Activated CD8-positive, alpha-beta memory T cell treated with anti-CD3 and anti-CD28 coated beads for 24 hours (primary cell): Measurements from ENCODE around the gene FAF1.

Source experiments
- DNase-seq: peaks from one replicate; pipeline ENCODE4 v3.0.0-alpha.2; 2020

The FAF1 gene

DNA sequence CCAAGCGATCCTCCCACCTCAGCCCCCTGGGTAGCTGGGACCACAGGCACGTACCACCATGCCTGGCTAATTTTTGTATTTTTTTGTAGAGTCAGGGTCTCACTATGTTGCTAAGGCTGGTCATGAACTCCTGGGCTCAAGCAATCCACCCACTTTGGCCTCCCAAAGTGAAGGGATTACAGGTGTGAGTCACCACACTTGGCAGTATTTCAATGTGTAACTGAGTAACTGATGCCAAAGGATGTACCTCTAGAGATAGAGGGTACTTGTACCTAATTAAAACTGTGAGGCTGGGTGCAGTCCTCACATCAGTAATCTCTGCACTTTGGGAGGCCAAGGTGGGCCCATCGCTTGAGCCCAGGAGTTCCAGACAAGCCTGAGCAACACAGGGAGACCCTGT, 278.1 kb downstream of the FAF1 start:
- no peak for DNase-seq

DNA sequence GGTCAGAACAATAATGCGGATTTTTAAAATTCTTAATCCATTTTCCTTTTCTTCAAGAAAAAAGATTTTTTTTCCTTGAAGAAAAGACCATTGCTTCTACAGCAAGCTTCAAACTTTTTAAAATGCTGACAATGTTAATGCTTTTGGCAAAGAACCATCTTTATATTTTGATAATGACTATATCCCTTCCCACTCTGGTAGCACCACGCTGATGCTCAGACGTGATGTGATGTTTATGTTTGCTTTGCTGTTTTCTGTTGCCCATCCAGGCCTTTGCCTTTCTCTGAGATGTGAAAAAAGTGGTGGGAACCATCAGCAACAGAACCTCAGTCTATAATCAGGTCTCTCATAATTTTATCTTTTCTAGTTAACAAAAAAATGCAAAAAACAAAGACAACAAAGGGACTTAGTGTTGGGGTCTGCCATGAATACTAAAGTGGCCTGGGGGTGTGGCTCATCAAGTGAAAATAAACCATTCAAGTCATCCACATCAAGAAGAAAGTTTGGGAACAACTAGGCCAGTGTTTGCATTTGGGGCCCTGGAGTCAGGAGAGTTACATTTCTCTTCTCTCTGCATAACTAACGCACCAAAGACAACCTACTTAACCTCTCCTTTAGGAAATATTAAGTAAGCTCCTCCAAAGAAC, 292.2 kb downstream of the FAF1 start:
- no peak for DNase-seq

DNA sequence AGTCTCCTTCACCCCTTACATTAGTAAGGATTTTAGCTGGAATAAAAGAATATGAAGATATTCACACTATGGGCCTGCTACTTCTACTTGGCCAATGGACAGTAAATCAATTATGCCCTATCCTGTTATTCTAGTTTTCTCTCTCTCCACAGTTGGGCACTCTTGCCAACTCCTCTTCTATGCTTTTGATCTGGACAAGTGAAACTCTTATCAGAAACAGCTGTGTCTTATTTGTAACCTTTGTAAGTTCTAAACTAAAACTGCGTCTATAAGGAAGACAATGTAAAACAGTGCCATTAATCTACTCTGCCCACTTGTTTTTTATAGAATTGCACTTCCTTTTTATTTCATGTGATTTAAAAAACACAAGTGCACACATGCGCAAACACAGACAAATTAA, 292.8 kb downstream of the FAF1 start:
- DNase-seq = no peak

DNA sequence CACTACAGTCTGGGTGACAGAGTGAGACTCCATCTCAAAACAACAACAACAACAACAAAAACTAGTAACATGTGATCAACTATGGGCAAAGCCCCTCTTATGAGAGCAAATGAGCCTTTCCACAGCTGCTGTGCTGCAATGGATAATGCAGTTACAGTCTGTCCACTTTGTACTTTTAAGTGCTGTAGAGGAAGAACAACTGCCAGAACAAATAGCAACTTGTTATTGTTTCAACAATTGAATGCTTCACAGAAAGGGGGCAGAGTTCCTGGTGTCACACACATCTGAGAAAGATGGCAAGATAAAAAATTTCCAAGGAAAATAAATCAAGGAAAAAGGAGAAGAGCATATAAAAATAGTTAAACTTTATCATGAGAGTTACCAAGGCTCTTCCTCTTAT, 293.2 kb downstream of the FAF1 start:
- no peak for DNase-seq

DNA sequence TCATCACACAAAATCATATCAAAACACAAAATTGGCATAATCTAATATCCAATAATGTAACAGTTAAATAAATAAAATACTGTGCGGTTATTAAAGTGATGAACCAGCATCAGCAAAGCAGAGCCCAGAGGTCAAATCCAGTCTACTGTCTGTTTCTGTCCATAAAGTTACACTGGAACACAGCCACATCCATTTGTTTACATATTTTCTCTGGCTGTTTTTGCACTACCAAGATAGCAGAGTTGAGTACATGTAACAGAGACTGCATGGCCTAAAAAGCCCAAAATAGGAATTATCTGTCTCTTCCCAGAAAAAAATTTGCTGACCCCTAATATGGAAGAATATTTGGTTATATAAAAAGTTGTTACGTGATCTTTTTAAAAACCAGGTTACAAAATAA, 294.7 kb downstream of the FAF1 start:
- DNase-seq = no peak

DNA sequence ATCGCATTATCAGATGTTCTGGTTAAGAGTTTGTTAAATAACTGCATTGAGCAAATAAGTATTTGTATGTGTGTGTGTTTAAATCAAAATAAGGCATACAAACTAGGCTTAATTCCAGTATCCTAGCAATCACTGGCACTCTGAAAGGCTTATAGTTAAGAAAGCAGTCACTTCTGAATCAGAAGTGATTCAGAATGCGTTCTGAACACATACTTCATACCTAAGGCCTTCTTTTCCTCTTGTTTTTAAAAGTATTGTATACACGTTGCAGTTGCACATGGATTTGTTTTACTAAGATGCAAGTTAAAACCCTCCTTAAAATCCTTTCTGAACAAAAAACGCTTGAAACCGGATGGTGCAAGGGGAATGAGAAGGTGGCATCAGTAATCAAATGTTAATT, 298.4 kb downstream of the FAF1 start:
- DNase-seq = no peak

DNA sequence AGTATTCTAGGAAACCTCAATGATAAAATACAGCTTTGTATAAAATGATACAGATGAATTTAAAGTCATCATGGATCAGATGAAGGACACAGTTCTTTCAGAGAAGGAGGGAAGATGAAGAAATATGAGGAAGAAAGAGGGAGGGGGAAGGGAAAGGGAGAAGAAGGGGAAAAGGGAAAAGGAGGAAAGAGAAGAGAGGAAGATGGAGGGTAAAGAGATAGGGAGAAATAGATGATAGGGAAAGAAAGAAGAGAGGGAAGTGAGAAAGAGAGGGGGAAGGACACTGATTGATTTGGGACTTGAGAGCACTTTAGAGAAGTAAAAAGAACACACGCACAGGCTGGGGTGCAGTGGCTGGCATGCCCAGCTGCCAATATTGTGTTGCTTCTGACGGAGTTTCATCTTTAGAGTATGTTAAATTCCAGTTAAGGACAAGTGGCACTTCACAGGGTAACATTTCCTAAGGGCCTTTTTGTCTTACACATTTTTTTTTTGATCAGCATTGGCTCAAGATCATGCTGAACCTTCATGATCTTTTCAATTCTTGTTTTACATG, 300.9 kb downstream of the FAF1 start:
- no peak for DNase-seq

DNA sequence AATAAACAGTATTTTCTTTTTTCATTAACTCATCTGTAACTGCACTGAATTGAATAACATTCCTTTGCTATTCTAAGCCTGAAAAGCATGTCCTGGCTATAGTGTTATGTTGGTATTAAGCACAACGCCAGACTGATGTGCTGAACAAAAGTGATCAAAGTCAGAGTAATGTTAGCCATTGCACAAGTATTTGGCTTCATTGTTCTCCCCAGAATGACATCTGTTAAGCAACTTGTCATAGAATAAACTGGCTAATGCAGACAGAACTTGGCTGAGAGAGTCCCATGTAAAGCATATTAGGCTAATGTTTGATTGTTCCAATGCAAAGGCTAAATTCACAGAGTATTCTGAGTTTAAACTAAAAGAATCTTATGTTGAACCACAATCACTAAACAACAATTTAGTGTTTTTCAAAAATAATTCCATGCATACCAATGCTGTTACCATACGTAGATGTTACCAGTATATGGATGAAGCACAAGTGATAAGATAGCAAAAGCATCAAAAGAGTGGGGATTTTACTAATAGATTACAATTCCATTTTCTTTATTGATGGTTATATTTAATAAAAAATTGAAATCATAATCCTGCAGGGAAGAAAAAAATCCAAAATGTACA, 301.5 kb downstream of the FAF1 start:
- DNase-seq = no peak

DNA sequence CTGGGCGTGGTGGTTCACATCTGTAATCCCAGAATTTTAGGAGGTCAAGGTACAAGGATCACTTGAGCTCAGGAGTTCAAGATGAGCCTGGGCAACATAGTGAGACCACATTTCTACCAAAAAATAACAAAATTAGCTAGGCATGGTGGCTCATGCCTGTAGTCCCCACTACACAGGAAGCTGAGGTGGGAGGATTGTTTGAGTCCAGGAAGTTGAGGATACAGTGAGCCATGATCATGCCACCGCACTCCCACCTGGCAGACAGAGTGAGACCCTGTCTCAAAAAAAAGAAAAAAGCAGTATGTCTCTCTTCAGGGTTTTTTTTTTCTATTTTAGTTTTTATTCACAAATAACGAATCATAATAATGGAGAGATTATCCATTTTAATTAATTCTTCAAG, 303.1 kb downstream of the FAF1 start:
- no peak for DNase-seq

DNA sequence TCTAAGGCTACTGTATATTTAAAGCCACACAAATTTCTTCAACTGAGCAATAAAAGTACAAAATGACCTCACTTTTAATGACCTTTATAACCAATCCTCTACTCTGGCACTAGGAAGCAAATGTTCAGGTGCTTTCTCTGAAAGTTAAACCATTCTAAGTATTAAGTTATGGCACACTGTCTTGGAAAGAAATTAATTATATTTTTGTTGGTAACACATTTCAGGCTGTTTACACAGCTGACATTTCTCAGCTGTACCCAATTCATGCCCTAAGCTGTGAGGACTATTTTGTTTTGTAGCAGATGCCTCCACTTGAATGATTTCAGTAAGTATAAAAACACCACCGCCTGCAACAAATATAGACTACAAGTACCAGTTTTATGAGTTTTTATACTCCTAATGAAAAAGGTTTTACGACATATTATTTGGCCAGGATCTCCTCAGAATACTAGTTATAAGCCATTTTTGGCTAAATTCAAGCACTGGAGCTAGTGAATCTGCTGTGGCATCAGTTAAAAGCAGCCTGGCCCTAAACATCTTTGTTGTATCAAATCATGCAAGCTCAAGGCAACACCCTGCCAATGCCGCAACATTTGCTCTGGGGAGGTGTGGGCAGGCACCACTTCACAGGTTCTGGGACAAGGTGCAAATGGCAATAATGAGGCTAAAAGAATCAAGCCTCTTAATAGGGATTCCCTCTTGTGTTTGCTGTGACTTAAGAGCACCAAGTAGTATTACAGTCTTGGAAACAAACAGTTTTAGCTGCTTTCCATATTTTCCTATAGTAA, 308.4 kb downstream of the FAF1 start:
- DNase-seq = no peak

DNA sequence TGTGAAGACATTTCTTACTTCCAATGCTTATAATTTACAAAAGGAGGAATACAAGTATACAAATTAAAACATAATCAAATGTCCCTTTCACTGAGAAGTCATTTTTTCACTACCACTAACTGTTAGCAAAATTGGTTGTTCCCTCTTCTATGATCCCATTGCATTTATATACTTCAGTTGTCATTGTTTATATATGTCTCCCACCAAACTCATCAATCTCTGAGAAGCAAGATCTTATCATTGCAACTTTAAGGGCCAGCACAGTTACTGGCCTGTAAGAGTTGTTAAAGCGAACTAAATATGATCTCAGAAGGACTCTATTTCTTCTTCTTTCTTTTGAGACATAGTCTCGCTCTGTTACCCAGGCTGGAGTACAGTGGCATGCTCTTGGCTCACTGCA, 313.5 kb downstream of the FAF1 start:
- no peak for DNase-seq

DNA sequence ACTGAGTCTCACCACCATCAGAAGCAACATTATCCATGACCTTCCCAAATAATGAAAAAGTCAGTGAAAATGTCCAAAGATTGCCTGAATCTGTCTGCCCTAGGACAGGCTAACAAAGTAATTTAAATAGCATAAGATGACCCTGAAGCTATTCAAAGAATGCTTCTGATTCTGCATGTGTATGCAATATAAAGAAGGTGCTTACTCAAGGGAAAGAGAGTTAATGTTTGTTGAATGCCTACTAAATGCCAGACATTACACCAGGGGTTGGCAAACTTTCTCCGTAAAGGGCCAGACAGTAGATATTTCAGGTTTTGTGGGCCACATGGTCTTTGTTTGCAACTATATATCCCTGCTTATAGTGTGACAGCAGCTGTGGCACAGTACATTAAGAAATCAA, 314.9 kb downstream of the FAF1 start:
- DNase-seq = no peak

DNA sequence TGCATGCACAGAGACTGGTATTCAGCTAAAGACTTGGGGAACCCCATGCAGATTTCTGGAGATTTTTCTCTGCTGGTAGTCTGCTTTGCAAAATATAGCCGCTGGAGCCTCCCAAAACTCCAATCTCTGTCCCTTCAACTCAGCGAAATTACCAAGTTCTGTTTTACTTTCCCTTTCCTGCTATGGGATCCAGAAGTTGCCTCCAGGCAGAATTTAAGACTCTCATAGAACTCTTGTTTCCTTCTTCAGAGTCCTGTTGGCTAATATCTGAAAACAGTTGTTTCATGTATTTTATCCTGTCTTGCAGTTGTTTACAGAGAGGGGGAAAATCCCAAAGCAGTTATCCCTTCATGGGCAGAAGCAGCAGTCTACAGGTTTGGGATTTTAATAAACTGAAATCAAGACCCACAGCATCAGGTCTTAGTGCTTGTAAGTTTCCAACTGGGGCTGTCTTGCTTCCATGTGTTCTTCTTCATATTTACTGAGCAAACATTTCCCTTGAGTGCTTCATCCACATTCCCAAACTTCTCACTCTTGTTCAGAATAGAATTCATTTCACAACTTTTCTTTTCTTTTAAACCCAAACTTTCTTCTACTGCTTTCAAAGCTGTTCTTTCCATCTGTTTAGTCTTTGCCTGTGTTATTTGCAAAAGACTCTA, 315.5 kb downstream of the FAF1 start:
- DNase-seq = no peak

DNA sequence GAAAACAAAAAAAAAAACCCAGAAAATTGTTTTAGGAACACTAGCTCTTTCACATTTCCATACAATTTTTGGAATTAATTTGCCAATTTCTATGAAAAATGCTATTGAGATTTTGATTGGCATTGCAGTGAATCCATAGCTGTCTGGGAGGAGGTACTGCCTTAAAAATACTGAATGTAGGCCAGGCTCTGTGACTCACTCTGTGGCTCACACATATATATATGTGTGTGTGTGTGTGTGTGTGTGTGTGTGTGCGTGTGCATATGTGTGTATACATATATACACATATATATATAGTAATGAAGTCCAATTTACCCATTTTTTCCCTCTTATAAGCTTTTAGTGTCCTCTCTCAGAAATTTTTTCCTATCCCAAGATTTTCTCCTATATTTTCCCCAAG, 322.6 kb downstream of the FAF1 start:
- DNase-seq = no peak

DNA sequence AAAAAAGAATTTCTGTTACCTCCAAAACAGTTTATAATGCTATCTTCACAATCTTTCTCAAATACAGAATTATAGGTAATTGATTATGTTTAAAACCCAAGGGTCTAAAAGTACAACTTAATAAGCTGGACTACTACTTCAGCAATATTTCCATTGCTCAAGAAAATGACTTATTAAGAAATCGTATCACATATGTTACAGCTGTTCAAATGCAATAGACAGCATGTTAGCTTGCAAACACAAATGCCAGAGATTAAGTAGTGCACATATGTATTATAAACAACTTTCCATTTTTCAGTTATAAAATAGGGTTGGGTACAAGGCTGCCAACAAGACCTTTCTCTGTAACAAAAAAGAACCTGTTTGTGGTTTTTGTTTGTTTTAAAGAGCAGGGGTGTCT, 325.8 kb downstream of the FAF1 start:
- DNase-seq = no peak

DNA sequence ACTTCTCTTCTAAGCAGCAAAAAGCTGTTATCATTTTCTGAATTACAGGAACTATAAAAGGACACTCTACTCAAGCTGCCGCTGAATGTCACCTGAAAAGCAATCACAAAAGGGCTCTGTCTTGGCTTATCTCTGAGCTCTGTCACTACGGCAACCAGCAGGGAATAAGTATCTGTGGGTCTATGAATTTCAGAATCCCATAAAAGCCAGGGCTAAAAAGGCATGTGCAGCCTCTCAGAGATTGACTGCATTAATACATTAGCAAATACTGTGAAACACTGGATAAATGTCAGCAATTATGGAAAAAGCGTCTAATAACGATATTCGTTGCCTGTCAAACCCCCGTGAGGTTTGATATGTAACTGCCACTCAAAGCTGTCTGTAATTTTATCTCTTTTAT, 326.6 kb downstream of the FAF1 start:
- DNase-seq = no peak

DNA sequence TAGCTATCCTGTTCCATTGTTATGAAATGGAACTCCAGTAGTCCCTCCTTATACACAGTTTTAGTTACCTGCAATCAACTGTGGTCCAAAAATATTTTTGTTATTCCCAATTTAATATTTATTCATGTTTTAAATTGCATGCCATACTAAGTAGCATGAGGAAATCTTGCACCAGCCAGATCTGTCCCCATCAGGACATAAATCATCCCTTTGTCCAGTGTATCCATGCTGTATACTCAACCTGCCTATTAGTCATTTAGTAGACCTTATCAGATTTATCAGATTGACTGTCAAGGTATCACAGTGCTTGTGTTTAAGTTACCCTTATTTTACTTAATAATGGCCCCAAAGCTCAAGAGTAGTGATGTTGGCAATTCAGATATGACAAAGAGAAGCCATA, 328.9 kb downstream of the FAF1 start:
- DNase-seq = no peak

DNA sequence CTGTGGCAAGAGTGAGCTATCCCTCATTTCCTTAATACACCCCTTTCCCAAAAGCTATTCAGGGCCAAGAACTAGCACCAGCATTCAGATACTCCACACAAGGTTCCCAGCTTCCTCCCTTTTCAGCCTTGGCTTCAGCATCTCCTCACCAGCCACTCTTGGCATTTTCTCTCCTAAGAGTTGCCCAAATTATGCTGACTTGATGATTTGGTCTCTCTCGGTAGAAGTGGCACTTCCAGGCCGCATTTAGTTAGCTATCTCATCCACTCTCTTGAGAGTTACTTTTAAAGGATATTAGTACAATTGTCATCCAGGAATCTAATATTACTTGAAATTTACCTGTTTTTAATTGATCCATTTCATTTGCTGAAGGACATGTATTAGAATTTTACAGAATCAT, 337.8 kb downstream of the FAF1 start:
- DNase-seq = no peak

DNA sequence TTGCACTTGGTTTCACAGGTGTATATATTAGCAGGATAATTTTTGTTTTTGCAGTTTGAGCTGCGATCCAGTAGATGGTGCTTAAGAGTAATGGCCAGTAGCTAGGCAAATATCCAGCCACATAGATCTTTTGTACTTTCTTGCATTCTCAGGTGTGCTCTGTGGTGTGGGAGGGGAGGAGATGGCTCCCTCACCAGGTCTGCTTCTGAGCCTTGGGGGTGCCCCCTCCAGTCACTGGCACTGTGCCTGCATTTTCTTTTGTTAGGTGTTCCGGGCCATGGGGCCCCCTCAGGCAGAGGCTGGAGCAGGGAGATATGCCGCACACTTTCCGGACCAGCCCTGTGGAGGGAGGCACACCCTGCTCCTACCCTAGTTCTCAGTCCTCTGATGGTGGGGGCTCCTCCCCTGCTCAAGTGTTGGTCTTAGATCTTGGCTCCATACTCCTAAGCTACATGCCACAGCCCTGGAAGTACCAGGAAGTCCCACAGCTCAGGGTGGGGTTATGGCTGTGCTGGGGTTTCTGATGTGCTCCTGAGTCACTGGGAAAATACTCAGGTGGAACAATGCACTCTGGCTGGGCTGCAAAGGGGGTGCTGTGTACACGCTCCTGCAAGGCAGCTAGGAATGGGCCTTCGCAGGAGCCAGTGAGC, 339.3 kb downstream of the FAF1 start:
- DNase-seq = no peak

DNA sequence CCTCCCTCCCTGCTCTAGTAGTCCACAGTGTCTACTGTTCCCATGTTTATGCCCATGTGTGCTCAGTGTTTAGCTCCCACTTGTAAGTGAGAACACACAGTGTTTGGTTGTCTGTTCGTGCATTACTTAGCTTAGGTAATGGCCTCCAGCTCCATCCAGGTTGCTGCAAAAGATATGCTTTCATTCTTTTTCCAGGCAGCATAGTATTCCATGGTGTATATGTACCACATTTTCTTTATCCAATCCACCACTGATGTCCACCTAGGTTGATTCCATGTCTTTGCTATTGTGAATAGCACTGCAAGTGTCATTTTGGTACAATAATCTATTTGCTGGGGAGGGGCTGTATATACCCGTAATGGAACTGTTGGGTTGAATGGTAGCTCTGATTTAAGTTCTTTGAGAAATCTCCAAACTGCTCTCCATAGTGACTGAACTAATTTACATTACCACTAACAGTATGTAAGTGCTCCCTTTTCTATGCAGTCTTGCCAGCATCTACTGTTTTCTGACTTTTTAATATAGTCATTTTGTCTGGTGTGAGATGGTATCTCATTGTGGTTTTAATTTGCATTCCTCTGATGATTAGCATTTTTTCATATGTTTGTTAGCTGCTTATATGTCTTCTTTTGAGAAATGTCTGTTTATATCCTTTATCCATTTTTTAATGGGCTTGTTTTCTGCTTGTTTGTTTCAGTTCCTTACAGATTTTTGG, 344.9 kb downstream of the FAF1 start:
- no peak for DNase-seq

DNA sequence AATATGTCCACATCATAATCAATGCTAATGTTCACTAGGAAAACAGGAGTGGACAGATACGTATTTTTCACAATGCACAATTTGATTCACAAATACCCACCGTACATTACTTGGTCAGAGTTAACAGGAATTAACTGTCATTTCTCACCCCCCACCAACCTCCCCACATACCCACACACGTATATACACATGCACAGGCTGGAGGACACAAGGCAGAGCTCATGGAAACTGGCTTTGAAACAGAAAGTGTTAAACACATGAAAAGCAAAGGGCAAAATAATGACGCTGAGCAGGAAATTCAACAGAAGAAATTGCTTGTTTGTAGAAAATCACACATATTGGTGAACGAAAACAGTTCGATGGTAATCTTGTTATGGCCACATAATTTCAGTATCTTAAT, 348.4 kb downstream of the FAF1 start:
- DNase-seq = no peak

DNA sequence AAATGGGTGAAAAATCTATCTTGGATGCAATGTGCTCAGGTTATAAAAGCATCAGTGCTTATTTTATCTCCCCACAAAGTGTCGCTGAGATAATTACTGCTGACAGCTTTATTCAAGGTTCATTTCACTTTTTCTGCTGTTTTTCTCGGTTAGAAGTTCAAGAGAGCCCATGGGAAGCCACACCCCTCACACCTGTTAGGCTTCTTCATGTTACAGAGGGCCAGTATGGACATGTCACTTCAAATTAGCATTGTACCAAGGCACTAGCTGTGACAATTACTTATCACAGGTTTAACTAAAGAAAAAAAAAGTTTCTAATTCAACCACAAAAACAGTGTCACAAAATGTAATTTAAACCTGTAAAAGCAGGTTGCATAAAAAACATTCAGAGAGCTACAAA, 349.5 kb downstream of the FAF1 start:
- DNase-seq = no peak
